WTC11 (cell line): ENCODE measurements around the gene ATG13. TPM values are rescaled to one million over a fixed set of nuclear protein-coding genes. Genes with fewer than 3 reads are reported as not detected.

Source experiments
- ATAC-seq: fragments of 200-7000 bp; cut with Tn5 transposase; 2 replicates; pipeline ENCODE4 v1.10.0; 2021; ENCODE audit warnings: mild to moderate bottlenecking, moderate library complexity
- CTCF ChIA-PET: fragments of 300-600 bp; sonication (Branson Sonifier 250); formaldehyde crosslinking; loops from one replicate; lab custom pipeline; 2021; ENCODE audit warnings: antibody characterized with exemption; lab: Charles Lee
- POLR2A ChIA-PET: fragments of 350-600 bp; sonication (Branson Sonifier 250); formaldehyde crosslinking; loops from one replicate; lab custom pipeline; 2021; ENCODE audit warnings: antibody characterized with exemption; lab: Charles Lee
- DNase-seq: peaks from one replicate; pipeline ENCODE4 v3.0.0; 2021; ENCODE audit warnings: low spot score
- H3K27ac Mint-ChIP-seq: 2 replicates; pipeline ENCODE4 v1.8.0; 2021; ENCODE audit warnings: mixed read lengths
- H3K27me3 Mint-ChIP-seq: 2 replicates; pipeline ENCODE4 v1.8.0; 2021; ENCODE audit warnings: low read depth, mild to moderate bottlenecking, moderate library complexity, mixed read lengths
- H3K36me3 Mint-ChIP-seq: 2 replicates; pipeline ENCODE4 v1.8.0; 2021; ENCODE audit warnings: mixed read lengths
- H3K4me1 Mint-ChIP-seq: 2 replicates; pipeline ENCODE4 v1.8.0; 2022; ENCODE audit warnings: mixed read lengths
- H3K4me3 Mint-ChIP-seq: 2 replicates; pipeline ENCODE4 v1.8.0; 2021; ENCODE audit warnings: mild to moderate bottlenecking, moderate library complexity, mixed read lengths
- H3K9me3 Mint-ChIP-seq: 2 replicates; pipeline ENCODE4 v1.8.0; 2021; ENCODE audit warnings: mixed read lengths
- ATF6 ChIP-seq: sonication (generic); formaldehyde crosslinking; IDR thresholded peaks from 2 replicates; pipeline ENCODE4 v1.8.1; 2023; ENCODE audit warnings: mild to moderate bottlenecking, missing genetic modification reagents
- CTCF ChIP-seq: fragments of 200-600 bp; IDR thresholded peaks from 2 replicates; pipeline ENCODE4 v1.8.0; 2022; ENCODE audit warnings: antibody characterized with exemption
- EMX1 ChIP-seq: fragments of 250-450 bp; sonication (Bioruptor Pico); IDR thresholded peaks from 2 replicates; pipeline ENCODE4 v1.8.0; 2021; ENCODE audit warnings: mild to moderate bottlenecking
- ERG ChIP-seq: fragments of 250-450 bp; sonication (Bioruptor Pico); IDR thresholded peaks from 2 replicates; pipeline ENCODE4 v1.8.0; 2021; ENCODE audit warnings: mild to moderate bottlenecking
- GABPB1 ChIP-seq: sonication (generic); formaldehyde crosslinking; IDR thresholded peaks from 2 replicates; pipeline ENCODE4 v1.8.1; 2023; ENCODE audit warnings: mild to moderate bottlenecking, missing genetic modification reagents
- GRHL2 ChIP-seq: fragments of 250-450 bp; sonication (Bioruptor Pico); IDR thresholded peaks from 2 replicates; pipeline ENCODE4 v1.8.0; 2022; ENCODE audit warnings: mild to moderate bottlenecking, moderate library complexity; ENCODE audit not compliant: insufficient replicate concordance, severe bottlenecking
- GTF2I ChIP-seq: fragments of 250-450 bp; sonication (Bioruptor Pico); conservative IDR thresholded peaks from 2 replicates; pipeline ENCODE4 v1.4.0; 2021; ENCODE audit warnings: mild to moderate bottlenecking
- JAZF1 ChIP-seq: fragments of 250-450 bp; sonication (Bioruptor Pico); IDR thresholded peaks from 2 replicates; pipeline ENCODE4 v1.9.0; 2021; ENCODE audit warnings: moderate library complexity, mild to moderate bottlenecking, inconsistent platforms
- MYBL2 ChIP-seq: sonication (generic); formaldehyde crosslinking; IDR thresholded peaks from 2 replicates; pipeline ENCODE4 v1.8.1; 2023; ENCODE audit warnings: mild to moderate bottlenecking, moderate library complexity, missing genetic modification reagents
- NFE2L1 ChIP-seq: sonication (generic); formaldehyde crosslinking; IDR thresholded peaks from 2 replicates; pipeline ENCODE4 v1.8.1; 2023; ENCODE audit warnings: missing genetic modification reagents
- NR2C2 ChIP-seq: sonication (generic); formaldehyde crosslinking; IDR thresholded peaks from 2 replicates; pipeline ENCODE4 v1.8.0; 2022; ENCODE audit warnings: mild to moderate bottlenecking, missing genetic modification reagents
- PRRX2 ChIP-seq: fragments of 250-450 bp; sonication (Bioruptor Pico); IDR thresholded peaks from 2 replicates; pipeline ENCODE4 v1.8.0; 2021; ENCODE audit warnings: mild to moderate bottlenecking
- SMAD4 ChIP-seq: sonication (generic); formaldehyde crosslinking; IDR thresholded peaks from 2 replicates; pipeline ENCODE4 v1.8.0; 2022; ENCODE audit warnings: mild to moderate bottlenecking, missing genetic modification reagents
- USF2 ChIP-seq: sonication (generic); formaldehyde crosslinking; IDR thresholded peaks from 2 replicates; pipeline ENCODE4 v1.8.1; 2023; ENCODE audit warnings: mild to moderate bottlenecking, missing genetic modification reagents, moderate library complexity
- ZBTB21 ChIP-seq: sonication (generic); formaldehyde crosslinking; IDR thresholded peaks from 2 replicates; pipeline ENCODE4 v1.8.1; 2023; ENCODE audit warnings: mild to moderate bottlenecking, missing genetic modification reagents, borderline replicate concordance
- ZNF396 ChIP-seq: fragments of 250-450 bp; sonication (Bioruptor Pico); IDR thresholded peaks from 2 replicates; pipeline ENCODE4 v1.8.0; 2021; ENCODE audit warnings: mild to moderate bottlenecking, moderate library complexity, borderline replicate concordance
- ZNF671 ChIP-seq: fragments of 250-450 bp; sonication (Bioruptor Pico); IDR thresholded peaks from 2 replicates; pipeline ENCODE4 v1.8.0; 2021; ENCODE audit warnings: mild to moderate bottlenecking
- total RNA-seq: library from RNA; stranded (reverse); gene quantifications from 3 replicates; pipeline ENCODE4 v1.2.3, GENCODE V29; 2021
- TF ChIP-seq, protein P1 (sequence below): fragments of 250-450 bp; sonication (Bioruptor Pico); IDR thresholded peaks from 2 replicates; pipeline ENCODE4 v1.9.0; 2021; ENCODE audit warnings: mild to moderate bottlenecking
- TF ChIP-seq, protein P2 (sequence below): sonication (generic); formaldehyde crosslinking; IDR thresholded peaks from 2 replicates; pipeline ENCODE4 v1.8.1; 2023; ENCODE audit warnings: mild to moderate bottlenecking, moderate library complexity, missing genetic modification reagents

Gene ATG13
- total RNA-seq, 1 experiment from 2014 or later = 85.4 TPM

- no peak for TF ChIP-seq USF2
- no peak for TF ChIP-seq ZBTB21 (CRISPR knock-in tag)
- no peak for TF ChIP-seq JAZF1
- TF ChIP-seq, all 79 proteins: peak for 0
Measured at GRCh38 chr11:46615756-46616155, 1.6 kb upstream of the ATG13 start (continued).

GRCh38 chr11:46616551-46617133 lies 711 bp upstream of the ATG13 start:
- POLR2A ChIA-PET = interaction anchor here (0.6 kb wide), 1 partner anchor 268 kb away, joined by 6 read pairs; no protein-coding TSS in a partner anchor
- Mint-ChIP-seq H3K27me3 (no peaks in the 10 kb centered on the region), H3K4me3 (peak overlapping the region; percentile 93), H3K27ac (peak overlapping the region; percentile 97), H3K4me1 (peaks cover 23% of the 10 kb centered on the region), H3K9me3 (no peaks in the 10 kb centered on the region), H3K36me3 (peaks cover 7% of the 10 kb centered on the region)
- ATAC-seq (peak; percentile 7; the same call in 1 of the 2 replicates), DNase-seq (no peak)
- TF ChIP-seq GABPB1 (CRISPR knock-in tag) = 0 out of 2 replicates have a peak, but pooled peaks have one; percentile 12
- TF ChIP-seq, protein P1, sequence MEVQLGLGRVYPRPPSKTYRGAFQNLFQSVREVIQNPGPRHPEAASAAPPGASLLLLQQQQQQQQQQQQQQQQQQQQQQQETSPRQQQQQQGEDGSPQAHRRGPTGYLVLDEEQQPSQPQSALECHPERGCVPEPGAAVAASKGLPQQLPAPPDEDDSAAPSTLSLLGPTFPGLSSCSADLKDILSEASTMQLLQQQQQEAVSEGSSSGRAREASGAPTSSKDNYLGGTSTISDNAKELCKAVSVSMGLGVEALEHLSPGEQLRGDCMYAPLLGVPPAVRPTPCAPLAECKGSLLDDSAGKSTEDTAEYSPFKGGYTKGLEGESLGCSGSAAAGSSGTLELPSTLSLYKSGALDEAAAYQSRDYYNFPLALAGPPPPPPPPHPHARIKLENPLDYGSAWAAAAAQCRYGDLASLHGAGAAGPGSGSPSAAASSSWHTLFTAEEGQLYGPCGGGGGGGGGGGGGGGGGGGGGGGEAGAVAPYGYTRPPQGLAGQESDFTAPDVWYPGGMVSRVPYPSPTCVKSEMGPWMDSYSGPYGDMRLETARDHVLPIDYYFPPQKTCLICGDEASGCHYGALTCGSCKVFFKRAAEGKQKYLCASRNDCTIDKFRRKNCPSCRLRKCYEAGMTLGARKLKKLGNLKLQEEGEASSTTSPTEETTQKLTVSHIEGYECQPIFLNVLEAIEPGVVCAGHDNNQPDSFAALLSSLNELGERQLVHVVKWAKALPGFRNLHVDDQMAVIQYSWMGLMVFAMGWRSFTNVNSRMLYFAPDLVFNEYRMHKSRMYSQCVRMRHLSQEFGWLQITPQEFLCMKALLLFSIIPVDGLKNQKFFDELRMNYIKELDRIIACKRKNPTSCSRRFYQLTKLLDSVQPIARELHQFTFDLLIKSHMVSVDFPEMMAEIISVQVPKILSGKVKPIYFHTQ (CRISPR knock-in tag) = no peak
- CTCF ChIA-PET = interaction anchor here (0.7 to 0.8 kb wide), 2 partner anchors 49 to 223 kb away, joined by 3 to 5 read pairs; no protein-coding TSS in a partner anchor

DNA sequence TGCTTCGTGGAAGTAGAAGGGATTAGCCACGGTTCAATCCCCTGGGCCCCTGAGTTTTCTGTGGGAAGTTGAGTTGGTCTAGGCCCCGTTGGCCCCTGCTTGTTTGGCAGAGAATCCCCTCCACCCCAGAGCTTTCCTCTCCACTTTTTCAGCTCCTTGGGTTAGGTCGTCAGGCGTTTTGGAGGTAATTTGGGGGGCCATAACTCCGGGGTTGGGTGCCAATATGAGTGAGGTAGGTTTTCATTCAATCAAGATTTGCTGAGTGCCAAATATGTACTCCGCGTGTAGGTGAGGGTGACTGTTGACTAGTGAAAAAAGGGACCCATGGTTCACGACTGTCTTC lies 590 bp downstream of the ATG13 start:
- H3K36me3 Mint-ChIP-seq = peaks cover 15% of the 10 kb centered on the region
- H3K4me1 Mint-ChIP-seq = peaks cover 23% of the 10 kb centered on the region
- H3K27me3 Mint-ChIP-seq = no peaks in the 10 kb centered on the region
- TF ChIP-seq NR2C2 (CRISPR knock-in tag) (no peak), NFE2L1 (no peak), CTCF (peak; percentile 48; the same call in 1 of the 2 replicates), MYBL2 (CRISPR knock-in tag) (no peak), JAZF1 (no peak)
- TF ChIP-seq, all 79 proteins: peak for 1
- ATAC-seq = no peak
- DNase-seq = no peak
- ChIA-PET CTCF (interaction anchor here (0.8 to 2.3 kb wide), 8 partner anchors 57 to 229 kb away, joined by 3 to 10 read pairs (median 3); partner anchors contain the start of gene ARHGAP1), POLR2A (interaction anchor here (0.8 kb wide), 1 partner anchor 25 kb away, joined by 6 read pairs; no protein-coding TSS in a partner anchor)
- peak overlapping the region; percentile 93 for H3K4me3 Mint-ChIP-seq
- H3K9me3 Mint-ChIP-seq = no peaks in the 10 kb centered on the region
- H3K27ac Mint-ChIP-seq = peak overlapping the region; percentile 100

DNA sequence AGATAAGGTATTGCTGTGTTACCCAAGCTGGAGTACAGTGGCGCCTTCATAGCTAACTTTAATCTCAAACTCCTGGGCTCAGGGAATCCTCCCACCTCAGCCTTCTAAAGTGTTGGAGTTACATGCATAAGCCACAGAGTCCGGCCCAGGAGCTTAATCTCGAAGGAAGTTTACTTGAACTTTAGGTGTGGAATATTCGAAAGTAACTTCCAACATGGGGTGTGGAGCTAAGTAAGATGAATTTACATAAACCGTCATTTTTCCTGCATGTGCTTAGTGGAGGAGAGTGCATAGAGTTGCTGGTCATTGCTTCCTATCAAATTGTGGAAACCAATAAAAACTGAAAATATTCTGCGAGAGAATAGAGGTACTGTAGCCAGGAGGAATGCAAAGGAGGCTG lies 1.5 kb downstream of the ATG13 start:
- no peak for DNase-seq
- Mint-ChIP-seq H3K27me3 (no peaks in the 10 kb centered on the region), H3K27ac (peak overlapping the region; percentile 89), H3K4me3 (peak overlapping the region; percentile 93), H3K4me1 (peaks cover 23% of the 10 kb centered on the region), H3K36me3 (peaks cover 15% of the 10 kb centered on the region), H3K9me3 (no peaks in the 10 kb centered on the region)
- ATAC-seq = no peak
- ChIA-PET POLR2A (no interaction called here), CTCF (interaction anchor here (0.6 to 2.3 kb wide), 8 partner anchors 81 to 1279 kb away, joined by 3 to 10 read pairs (median 3); partner anchors contain the start of gene ARHGAP1)
- TF ChIP-seq ZNF396 (CRISPR knock-in tag) (no peak), ATF6 (CRISPR knock-in tag) (no peak), GABPB1 (CRISPR knock-in tag) (no peak), GRHL2 (no peak), SMAD4 (no peak), ERG (no peak), EMX1 (no peak), ZNF671 (CRISPR knock-in tag) (no peak), GTF2I (CRISPR knock-in tag) (no peak), PRRX2 (CRISPR knock-in tag) (no peak)
- TF ChIP-seq, protein P2, sequence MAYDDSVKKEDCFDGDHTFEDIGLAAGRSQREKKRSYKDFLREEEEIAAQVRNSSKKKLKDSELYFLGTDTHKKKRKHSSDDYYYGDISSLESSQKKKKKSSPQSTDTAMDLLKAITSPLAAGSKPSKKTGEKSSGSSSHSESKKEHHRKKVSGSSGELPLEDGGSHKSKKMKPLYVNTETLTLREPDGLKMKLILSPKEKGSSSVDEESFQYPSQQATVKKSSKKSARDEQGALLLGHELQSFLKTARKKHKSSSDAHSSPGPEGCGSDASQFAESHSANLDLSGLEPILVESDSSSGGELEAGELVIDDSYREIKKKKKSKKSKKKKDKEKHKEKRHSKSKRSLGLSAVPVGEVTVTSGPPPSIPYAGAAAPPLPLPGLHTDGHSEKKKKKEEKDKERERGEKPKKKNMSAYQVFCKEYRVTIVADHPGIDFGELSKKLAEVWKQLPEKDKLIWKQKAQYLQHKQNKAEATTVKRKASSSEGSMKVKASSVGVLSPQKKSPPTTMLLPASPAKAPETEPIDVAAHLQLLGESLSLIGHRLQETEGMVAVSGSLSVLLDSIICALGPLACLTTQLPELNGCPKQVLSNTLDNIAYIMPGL = no peak
